Skeletal muscle cell (primary cell): ENCODE data around the gene RIMS4.

Source experiments
- DNase-seq: peaks from one replicate; pipeline ENCODE4 v3.0.0-alpha.2; 2010; ENCODE audit warnings: low read depth
- H3K4me3 ChIP-seq: 2 replicates; pipeline ENCODE4 v1.5.1; 2011; ENCODE audit warnings: low read depth, mild to moderate bottlenecking, control low read depth, low read length, moderate library complexity

The RIMS4 gene

DNA sequence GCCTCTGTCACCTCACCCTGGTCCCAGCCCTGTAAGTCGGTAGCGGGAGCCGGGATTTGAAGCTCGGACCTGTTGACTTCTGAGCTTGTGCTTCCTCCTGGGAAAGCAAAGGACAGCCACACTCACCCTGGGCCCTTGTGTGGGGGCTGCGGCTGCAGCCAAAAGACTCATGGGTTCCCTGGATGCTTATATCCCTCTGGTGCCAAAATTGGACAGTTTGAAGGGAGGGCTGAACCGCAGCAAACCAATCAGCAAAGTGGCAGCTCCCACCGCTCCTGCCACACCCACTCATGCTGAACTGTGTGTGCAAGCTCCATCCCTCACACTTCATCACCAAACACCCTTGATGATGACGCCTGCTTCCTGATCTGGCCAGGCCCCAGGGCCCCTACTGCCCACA, 99.1 kb downstream of the RIMS4 start:
- H3K4me3 ChIP-seq, result no peak overlapping the region
- no peak for DNase-seq

- DNase-seq, result no peak
- H3K4me3 ChIP-seq, result no peak overlapping the region
These were observed 100.5 kb downstream of the RIMS4 start for GRCh38 chr20:44709797-44710196.

GRCh38 chr20:44709380-44709779, 101.0 kb downstream of the RIMS4 start:
- no peak overlapping the region for H3K4me3 ChIP-seq
- no peak for DNase-seq

DNA sequence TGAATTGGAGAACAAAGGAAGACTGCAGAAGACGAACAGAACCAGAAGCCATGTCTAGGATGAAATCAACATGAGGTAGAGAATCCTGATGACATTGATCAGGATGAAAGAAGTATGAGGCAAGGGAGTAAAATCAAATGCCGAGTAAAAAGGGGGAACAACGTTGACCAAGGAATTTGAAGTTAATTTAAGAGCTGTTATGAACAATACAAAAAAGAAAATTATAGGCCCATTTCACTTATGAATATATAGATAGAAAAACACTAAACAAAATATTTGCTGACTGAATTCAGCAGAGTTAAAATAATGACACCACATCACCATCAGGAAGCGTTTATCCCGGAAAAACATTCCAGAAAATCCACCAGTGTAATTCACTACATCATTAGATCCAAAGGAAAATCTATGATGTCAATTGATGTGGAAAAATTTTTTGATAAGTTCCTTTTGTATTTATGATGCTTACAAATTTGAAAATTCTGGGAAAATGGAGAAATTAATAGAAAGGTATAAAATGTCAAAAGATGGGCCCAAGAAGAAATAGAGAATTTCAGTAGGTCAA, 103.2 kb downstream of the RIMS4 start:
- no peak for DNase-seq
- no peak overlapping the region for H3K4me3 ChIP-seq

- no peak overlapping the region for H3K4me3 ChIP-seq
- DNase-seq, result peak; percentile 79
These were observed 103.9 kb downstream of the RIMS4 start for GRCh38 chr20:44706301-44707017.

GRCh38 chr20:44705364-44706094, 104.8 kb downstream of the RIMS4 start:
- H3K4me3 ChIP-seq, result no peak overlapping the region
- no peak for DNase-seq

DNA sequence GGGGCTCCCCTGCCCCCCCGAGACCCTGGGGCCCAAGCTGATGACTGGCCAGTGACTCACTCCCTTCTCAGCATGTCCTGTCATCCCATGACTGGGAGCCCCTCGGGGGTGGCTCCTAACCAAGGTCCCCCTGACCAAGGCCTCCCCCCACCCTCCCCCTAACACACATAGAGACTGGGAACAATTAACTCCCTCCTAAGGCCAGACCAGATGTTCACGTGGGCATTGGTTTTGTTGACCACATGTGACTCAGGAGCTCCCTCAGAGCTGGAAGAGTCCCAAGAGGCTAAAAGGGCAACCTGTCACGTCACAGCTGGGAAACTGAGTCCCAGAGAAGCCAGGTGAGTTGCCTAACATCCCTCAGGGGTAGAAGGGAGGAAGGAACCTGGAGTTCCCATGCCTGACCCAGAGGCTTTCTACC, 105.8 kb downstream of the RIMS4 start:
- H3K4me3 ChIP-seq, result no peak overlapping the region
- peak; percentile 80 for DNase-seq

DNA sequence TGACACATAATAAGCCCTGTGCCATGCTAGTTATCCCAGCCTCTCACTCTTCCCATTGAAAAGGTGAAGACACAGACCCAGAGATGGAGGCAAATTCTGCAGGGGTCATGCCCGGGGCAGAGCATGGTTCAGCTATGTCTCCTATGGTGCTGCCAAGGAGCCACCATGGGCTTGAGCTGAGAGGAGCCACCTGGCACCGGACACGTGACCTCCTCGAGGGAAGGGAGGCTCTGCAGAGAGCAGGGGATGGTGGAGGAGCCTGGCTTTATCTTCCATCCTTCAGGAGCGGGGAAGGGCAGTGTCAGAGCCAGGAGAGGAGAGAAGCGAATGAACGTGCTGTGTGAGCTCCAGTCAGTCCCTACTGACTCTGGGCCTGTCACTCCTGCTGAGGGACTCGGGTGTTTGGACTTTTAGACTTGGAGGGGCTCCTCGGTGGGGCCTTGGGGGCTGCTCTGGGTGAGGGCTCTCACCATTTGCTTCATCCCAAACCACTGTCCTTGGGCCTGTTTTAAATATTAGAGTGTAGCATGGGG, 106.3 kb downstream of the RIMS4 start:
- DNase-seq, result no peak
- H3K4me3 ChIP-seq, result no peak overlapping the region

GRCh38 chr20:44703183-44703925, 107.0 kb downstream of the RIMS4 start:
- DNase-seq, result no peak
- H3K4me3 ChIP-seq, result no peak overlapping the region

GRCh38 chr20:44702776-44703175, 107.6 kb downstream of the RIMS4 start:
- DNase-seq, result peak; percentile 97
- H3K4me3 ChIP-seq, result no peak overlapping the region

DNA sequence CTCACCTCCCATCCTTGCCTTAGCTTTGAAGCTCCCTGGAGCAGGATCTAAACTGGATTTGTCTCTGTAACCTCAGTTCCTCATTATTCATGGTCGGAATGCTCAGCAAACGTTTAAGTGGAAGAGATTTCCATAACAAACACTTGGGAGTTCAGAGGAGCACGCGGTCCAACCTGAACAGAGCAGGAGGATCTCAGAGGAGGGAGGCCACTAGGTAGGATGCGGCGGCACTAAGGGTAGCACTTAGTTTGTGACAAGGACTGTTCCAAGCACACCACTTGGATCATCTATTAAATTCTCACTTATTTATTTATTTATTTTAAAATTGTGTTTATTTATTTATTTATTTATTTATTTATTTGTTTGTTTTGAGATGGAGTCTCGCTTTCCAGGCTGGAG, 108.5 kb downstream of the RIMS4 start:
- no peak overlapping the region for H3K4me3 ChIP-seq
- DNase-seq, result no peak
